DND-41 (cell line): ENCODE measurements around the gene CD300LG.

Experiments
- CTCF ChIP-seq: IDR thresholded peaks from 2 replicates; pipeline ENCODE4 v1.5.1; 2012; ENCODE audit warnings: borderline replicate concordance, low read length, moderate library complexity, mild to moderate bottlenecking; ENCODE audit not compliant: poor library complexity, severe bottlenecking; ENCODE audit errors: extremely low read depth
- EZH2 ChIP-seq: IDR thresholded peaks from 3 replicates; pipeline ENCODE4 v1.6.1; 2012; ENCODE audit warnings: borderline replicate concordance, low read depth, mild to moderate bottlenecking, moderate library complexity, low read length, inconsistent platforms; ENCODE audit not compliant: severe bottlenecking

- no peak for TF ChIP-seq CTCF
- no peak for TF ChIP-seq EZH2
Measured at GRCh38 chr17:43857957-43858600, 11.1 kb downstream of the CD300LG start.
